HCT116 (cell line): ENCODE measurements around the gene MRPL44.

Experiments
- CTCF ChIP-seq, 3 experiments: fragments of 200-600 bp in 1 of 3; sonication (generic) in 1 of 3; IDR thresholded peaks in 2 of 3; conservative IDR thresholded peaks in 1 of 3; 2 replicates each; pipeline ENCODE4 v1.5.1; 2012 to 2017; ENCODE audit warnings: low read depth in 2 of 3, low read length in 2 of 3, antibody characterized with exemption in 1 of 3, borderline replicate concordance in 1 of 3, control low read depth in 1 of 3, mild to moderate bottlenecking in 1 of 3, mixed read lengths in 1 of 3, mixed run types in 1 of 3, moderate library complexity in 1 of 3; ENCODE audit not compliant: insufficient read depth in 1 of 3
- EGR1 ChIP-seq: IDR thresholded peaks from 2 replicates; pipeline ENCODE4 v1.6.1; 2012; ENCODE audit warnings: low read depth
- EZH2 ChIP-seq: fragments of 200-600 bp; sonication (generic); IDR thresholded peaks from 2 replicates; pipeline ENCODE4 v1.6.1; 2017; ENCODE audit warnings: antibody characterized with exemption, mixed run types
- EZH2phosphoT487 ChIP-seq: fragments of 200-600 bp; IDR thresholded peaks from 2 replicates; pipeline ENCODE4 v1.6.1; 2018; ENCODE audit warnings: antibody characterized with exemption, borderline replicate concordance
- FOSL1 ChIP-seq: IDR thresholded peaks from 2 replicates; pipeline ENCODE4 v1.6.1; 2012; ENCODE audit warnings: low read depth
- JUND ChIP-seq: IDR thresholded peaks from 2 replicates; pipeline ENCODE4 v1.6.1; 2012
- MAX ChIP-seq: IDR thresholded peaks from 2 replicates; pipeline ENCODE4 v1.6.1; 2012
- POLR2A ChIP-seq: IDR thresholded peaks from 2 replicates; pipeline ENCODE4 v1.7.0; 2011; ENCODE audit warnings: borderline replicate concordance; ENCODE audit not compliant: insufficient read depth, insufficient read length; ENCODE audit errors: extremely low read depth
- POLR2AphosphoS5 ChIP-seq: IDR thresholded peaks from 2 replicates; pipeline ENCODE4 v1.6.1; 2011; ENCODE audit warnings: mild to moderate bottlenecking, low read depth, low read length, moderate library complexity
- RAD21 ChIP-seq: IDR thresholded peaks from 2 replicates; pipeline ENCODE4 v1.6.1; 2012; ENCODE audit warnings: low read depth, mild to moderate bottlenecking
- SIN3A ChIP-seq: IDR thresholded peaks from 2 replicates; pipeline ENCODE4 v1.6.1; 2012; ENCODE audit warnings: low read depth
- SP1 ChIP-seq: IDR thresholded peaks from 2 replicates; pipeline ENCODE4 v1.6.1; 2012; ENCODE audit warnings: low read depth
- ZBTB33 ChIP-seq: IDR thresholded peaks from 2 replicates; pipeline ENCODE4 v1.6.1; 2011; ENCODE audit warnings: mild to moderate bottlenecking, low read length, moderate library complexity; ENCODE audit not compliant: insufficient replicate concordance; ENCODE audit errors: extremely low read depth
- ZFX ChIP-seq: fragments of 450-650 bp; IDR thresholded peaks from 2 replicates; pipeline ENCODE4 v1.6.1; 2017

- no peak for TF ChIP-seq MAX
- TF ChIP-seq POLR2A = no peak
- TF ChIP-seq POLR2AphosphoS5 = no peak
- TF ChIP-seq ZFX = no peak
- no peak for TF ChIP-seq EGR1
- no peak for TF ChIP-seq CTCF (IDR thresholded peaks at IDR 0.05 in 2 of 3, conservative IDR thresholded peaks at IDR 0.05 in 1 of 3; ENCODE audit: borderline replicate concordance in 1 of 3, insufficient read depth in 1 of 3, low read depth in 2 of 3, low read length in 2 of 3)
- no peak for TF ChIP-seq ZBTB33
- no peak for TF ChIP-seq EZH2
- TF ChIP-seq EZH2phosphoT487 = no peak
- TF ChIP-seq JUND = no peak
- TF ChIP-seq RAD21 = no peak
- TF ChIP-seq SIN3A = no peak
- TF ChIP-seq FOSL1 = no peak
- TF ChIP-seq SP1 = no peak
Observed at GRCh38 chr2:223972656-223973102, 15.4 kb downstream of the MRPL44 start.
